Panc1 (cell line): Measurements from ENCODE around the gene SLC40A1. TPM values are rescaled to one million over a fixed set of nuclear protein-coding genes. Genes with fewer than 3 reads are reported as not detected.

Source experiments
- ATAC-seq: fragments of 200-7000 bp; cut with Tn5 transposase; 2 replicates; pipeline ENCODE4 v1.9.1; 2020; ENCODE audit warnings: mild to moderate bottlenecking, moderate library complexity
- BruUV-seq: library from RNA; stranded (reverse); fragments of 400-500 nt; replicated peaks from 2 replicates; lab custom pipeline; 2021; lab: Mats Ljungman, UMichigan
- CTCF ChIA-PET: fragments of 300-600 bp; sonication (Branson Sonifier 250); formaldehyde crosslinking; loops from one replicate; lab custom pipeline; 2022; ENCODE audit warnings: antibody characterized with exemption; lab: Charles Lee
- POLR2A ChIA-PET: fragments of 300-600 bp; sonication (Branson Sonifier 250); formaldehyde crosslinking; loops from one replicate; lab custom pipeline; 2022; ENCODE audit warnings: antibody characterized with exemption; lab: Charles Lee
- DNase-seq: peaks from one replicate; pipeline ENCODE4 v3.0.0-alpha.2; 2010; ENCODE audit warnings: low read depth, low spot score
- H3K27ac ChIP-seq: 2 replicates; pipeline ENCODE4 v1.5.1; 2011; ENCODE audit warnings: mild to moderate bottlenecking, low read length, inconsistent platforms
- H3K27me3 ChIP-seq: fragments of 200-500 bp; sonication (Bioruptor generic); 2 replicates; pipeline ENCODE4 v1.6.0; 2014; ENCODE audit warnings: low read length, inconsistent platforms; ENCODE audit not compliant: control insufficient read depth, insufficient read depth
- H3K36me3 ChIP-seq: fragments of 200-500 bp; sonication (Bioruptor generic); 2 replicates; pipeline ENCODE4 v1.5.1; 2014; ENCODE audit warnings: inconsistent platforms, mild to moderate bottlenecking, low read length, moderate library complexity; ENCODE audit not compliant: control insufficient read depth, insufficient read depth
- H3K4me1 ChIP-seq: 2 replicates; pipeline ENCODE4 v1.5.1; 2011; ENCODE audit warnings: inconsistent platforms, mild to moderate bottlenecking, low read length, moderate library complexity; ENCODE audit not compliant: control insufficient read depth, insufficient read depth
- H3K4me3 ChIP-seq, 2 experiments: 2 replicates each; pipeline ENCODE4 v1.5.1; 2011 to 2012; ENCODE audit warnings: low read depth in 2 of 2, low read length in 2 of 2, mild to moderate bottlenecking in 2 of 2, inconsistent platforms in 1 of 2, moderate library complexity in 1 of 2
- H3K9me3 ChIP-seq: fragments of 200-500 bp; sonication (Bioruptor generic); 2 replicates; pipeline ENCODE4 v1.5.1; 2014; ENCODE audit warnings: low read depth, mild to moderate bottlenecking, inconsistent platforms, low read length, moderate library complexity; ENCODE audit not compliant: control insufficient read depth, insufficient read depth
- POLR2AphosphoS5 ChIP-seq: IDR thresholded peaks from 2 replicates; pipeline ENCODE4 v1.6.1; 2012; ENCODE audit warnings: mild to moderate bottlenecking, low read depth, low read length, moderate library complexity
- SIN3A ChIP-seq: IDR thresholded peaks from 2 replicates; pipeline ENCODE4 v1.6.1; 2012; ENCODE audit warnings: low read depth, mild to moderate bottlenecking, low read length, moderate library complexity, borderline replicate concordance; ENCODE audit not compliant: insufficient read depth
- TCF7L2 ChIP-seq: IDR thresholded peaks from 2 replicates; pipeline ENCODE4 v1.6.1; 2011; ENCODE audit warnings: mild to moderate bottlenecking, low read depth, low read length, inconsistent platforms
- in situ Hi-C: cut with HindIII; loops from 2 replicates; pipeline ENCODE4 v1.10.0; 2016; ENCODE audit warnings: low sequenced_read_pairs, low pct_unique_long_range_greater_than_20kb
- intact Hi-C: fragments of 100-400 bp; cut with micrococcal nuclease; formaldehyde crosslinking; loops from one replicate; pipeline ENCODE4 v1.10.0; 2022; ENCODE audit not compliant: unreplicated experiment
- total RNA-seq: library from RNA; stranded (reverse); gene quantifications from one replicate; pipeline ENCODE4 v1.2.1, GENCODE V29; 2021; ENCODE audit not compliant: unreplicated experiment
- TF ChIP-seq, protein P1 (sequence below), 2 experiments: IDR thresholded peaks; 2 replicates each; pipeline ENCODE4 v1.6.1; 2011 to 2012; ENCODE audit warnings: low read depth in 2 of 2, control low read depth in 1 of 2, low read length in 1 of 2, mild to moderate bottlenecking in 1 of 2, moderate library complexity in 1 of 2; ENCODE audit not compliant: insufficient read depth in 1 of 2
- TF ChIP-seq, protein P2 (sequence below): fragments of 450-650 bp; IDR thresholded peaks from 2 replicates; pipeline ENCODE4 v1.5.1; 2017; ENCODE audit warnings: mild to moderate bottlenecking

The SLC40A1 gene
- total RNA-seq, 1 experiment from 2014 or later, result 0.74 TPM

- ChIA-PET POLR2A (no interaction called here), CTCF (no interaction called here)
- TF ChIP-seq TCF7L2, result no peak
- no peak for TF ChIP-seq POLR2AphosphoS5
- TF ChIP-seq, protein P1, sequence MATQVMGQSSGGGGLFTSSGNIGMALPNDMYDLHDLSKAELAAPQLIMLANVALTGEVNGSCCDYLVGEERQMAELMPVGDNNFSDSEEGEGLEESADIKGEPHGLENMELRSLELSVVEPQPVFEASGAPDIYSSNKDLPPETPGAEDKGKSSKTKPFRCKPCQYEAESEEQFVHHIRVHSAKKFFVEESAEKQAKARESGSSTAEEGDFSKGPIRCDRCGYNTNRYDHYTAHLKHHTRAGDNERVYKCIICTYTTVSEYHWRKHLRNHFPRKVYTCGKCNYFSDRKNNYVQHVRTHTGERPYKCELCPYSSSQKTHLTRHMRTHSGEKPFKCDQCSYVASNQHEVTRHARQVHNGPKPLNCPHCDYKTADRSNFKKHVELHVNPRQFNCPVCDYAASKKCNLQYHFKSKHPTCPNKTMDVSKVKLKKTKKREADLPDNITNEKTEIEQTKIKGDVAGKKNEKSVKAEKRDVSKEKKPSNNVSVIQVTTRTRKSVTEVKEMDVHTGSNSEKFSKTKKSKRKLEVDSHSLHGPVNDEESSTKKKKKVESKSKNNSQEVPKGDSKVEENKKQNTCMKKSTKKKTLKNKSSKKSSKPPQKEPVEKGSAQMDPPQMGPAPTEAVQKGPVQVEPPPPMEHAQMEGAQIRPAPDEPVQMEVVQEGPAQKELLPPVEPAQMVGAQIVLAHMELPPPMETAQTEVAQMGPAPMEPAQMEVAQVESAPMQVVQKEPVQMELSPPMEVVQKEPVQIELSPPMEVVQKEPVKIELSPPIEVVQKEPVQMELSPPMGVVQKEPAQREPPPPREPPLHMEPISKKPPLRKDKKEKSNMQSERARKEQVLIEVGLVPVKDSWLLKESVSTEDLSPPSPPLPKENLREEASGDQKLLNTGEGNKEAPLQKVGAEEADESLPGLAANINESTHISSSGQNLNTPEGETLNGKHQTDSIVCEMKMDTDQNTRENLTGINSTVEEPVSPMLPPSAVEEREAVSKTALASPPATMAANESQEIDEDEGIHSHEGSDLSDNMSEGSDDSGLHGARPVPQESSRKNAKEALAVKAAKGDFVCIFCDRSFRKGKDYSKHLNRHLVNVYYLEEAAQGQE (IDR thresholded peaks at IDR 0.05; ENCODE audit: insufficient read depth in 1 of 2, low read depth in 2 of 2, low read length in 1 of 2), result no peak
- TF ChIP-seq, protein P2, sequence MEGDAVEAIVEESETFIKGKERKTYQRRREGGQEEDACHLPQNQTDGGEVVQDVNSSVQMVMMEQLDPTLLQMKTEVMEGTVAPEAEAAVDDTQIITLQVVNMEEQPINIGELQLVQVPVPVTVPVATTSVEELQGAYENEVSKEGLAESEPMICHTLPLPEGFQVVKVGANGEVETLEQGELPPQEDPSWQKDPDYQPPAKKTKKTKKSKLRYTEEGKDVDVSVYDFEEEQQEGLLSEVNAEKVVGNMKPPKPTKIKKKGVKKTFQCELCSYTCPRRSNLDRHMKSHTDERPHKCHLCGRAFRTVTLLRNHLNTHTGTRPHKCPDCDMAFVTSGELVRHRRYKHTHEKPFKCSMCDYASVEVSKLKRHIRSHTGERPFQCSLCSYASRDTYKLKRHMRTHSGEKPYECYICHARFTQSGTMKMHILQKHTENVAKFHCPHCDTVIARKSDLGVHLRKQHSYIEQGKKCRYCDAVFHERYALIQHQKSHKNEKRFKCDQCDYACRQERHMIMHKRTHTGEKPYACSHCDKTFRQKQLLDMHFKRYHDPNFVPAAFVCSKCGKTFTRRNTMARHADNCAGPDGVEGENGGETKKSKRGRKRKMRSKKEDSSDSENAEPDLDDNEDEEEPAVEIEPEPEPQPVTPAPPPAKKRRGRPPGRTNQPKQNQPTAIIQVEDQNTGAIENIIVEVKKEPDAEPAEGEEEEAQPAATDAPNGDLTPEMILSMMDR, result no peak
- no peak for TF ChIP-seq SIN3A
- Histone ChIP-seq H3K4me3 (no peak overlapping the region), H3K9me3 (no peaks in the 10 kb centered on the region), H3K27ac (no peak overlapping the region), H3K27me3 (no peaks in the 10 kb centered on the region; the same call in 1 of the 2 replicates), H3K4me1 (no peaks in the 10 kb centered on the region), H3K36me3 (no peaks in the 10 kb centered on the region)
- BruUV-seq, result no TSS peak
- no peak for DNase-seq
- in situ Hi-C loops, result no loop called here
- ATAC-seq, result no peak
- intact Hi-C loops, result no loop called here
Observed at GRCh38 chr2:189558516-189559272, 21.9 kb downstream of the SLC40A1 start.

- POLR2A ChIA-PET, result no interaction called here
- in situ Hi-C loops, result no loop called here
Observed at GRCh38 chr2:189557373-189557772, 23.2 kb downstream of the SLC40A1 start.

More at GRCh38 chr2:189557373-189557772, 23.2 kb downstream of the SLC40A1 start:
- no peak for DNase-seq
- Histone ChIP-seq H3K36me3 (no peaks in the 10 kb centered on the region), H3K4me1 (no peaks in the 10 kb centered on the region), H3K27me3 (peaks cover 3% of the 10 kb centered on the region), H3K4me3 (no peak overlapping the region), H3K27ac (no peak overlapping the region), H3K9me3 (no peaks in the 10 kb centered on the region)
- TF ChIP-seq POLR2AphosphoS5, result no peak
- no peak for TF ChIP-seq TCF7L2
- no peak for TF ChIP-seq SIN3A
- TF ChIP-seq, protein P1 (IDR thresholded peaks at IDR 0.05; ENCODE audit: insufficient read depth in 1 of 2, low read depth in 2 of 2, low read length in 1 of 2), result no peak
- TF ChIP-seq, protein P2, result no peak
- no TSS peak for BruUV-seq
- intact Hi-C loops, result no loop called here
- no peak for ATAC-seq
- CTCF ChIA-PET, result no interaction called here
